Vagina (tissue), 2 donors: ENCODE measurements around the gene KCNE5.

Experiments
- CTCF ChIP-seq, 3 experiments: fragments of 450-650 bp in 2 of 3; fragments of 200-600 bp in 1 of 3; sonication (generic) in 1 of 3; IDR thresholded peaks; one replicate each; pipeline ENCODE4 v1.5.1; 2017 to 2019; ENCODE audit warnings: antibody characterized with exemption in 3 of 3, mild to moderate bottlenecking in 2 of 3, moderate library complexity in 2 of 3
- POLR2A ChIP-seq, 2 donors: fragments of 450-650 bp; IDR thresholded peaks; one replicate each; pipeline ENCODE4 v1.6.1; 2017; ENCODE audit warnings: antibody characterized with exemption in 2 of 2, mild to moderate bottlenecking in 2 of 2, moderate library complexity in 2 of 2
- POLR2AphosphoS5 ChIP-seq, 2 donors: sonication (generic); formaldehyde crosslinking; IDR thresholded peaks; one replicate each; pipeline ENCODE4 v1.9.0; 2017; ENCODE audit warnings: antibody characterized with exemption in 2 of 2, mild to moderate bottlenecking in 2 of 2, low read depth in 1 of 2; ENCODE audit not compliant: insufficient read depth in 1 of 2

GRCh38 chrX:109655502-109656201, 30.7 kb upstream of the KCNE5 start:
- TF ChIP-seq CTCF (IDR thresholded peaks at IDR 0.05) (no peak), POLR2A (IDR thresholded peaks at IDR 0.05) (no peak), POLR2AphosphoS5 (IDR thresholded peaks at IDR 0.05; ENCODE audit: insufficient read depth in 1 of 2, low read depth in 1 of 2) (no peak)
